ENCODE data around the gene CCDC61. TPM values are rescaled to one million over a fixed set of nuclear protein-coding genes. Genes with fewer than 3 reads are reported as not detected.

CCDC61 gene
- total RNA-seq, 1 experiment from 2014 or later = 16.9 TPM

GRCh38 chr19:46017095-46017429 lies 21.8 kb downstream of the CCDC61 start:
- H3K9me3 ChIP-seq (ENCODE audit: control insufficient read depth, low read depth, low read length) = no peaks in the 10 kb centered on the region
- 0 out of 3 replicates have a peak, but pooled peaks have one; percentile 1 for TF ChIP-seq CTCF (conservative IDR thresholded peaks at IDR 0.05)
- no peak overlapping the region for H2AFZ ChIP-seq (ENCODE audit: low read length)
- no peaks in the 10 kb centered on the region for H3K79me1 ChIP-seq (ENCODE audit: insufficient read depth, low read depth, low read length, poor library complexity, severe bottlenecking)
- no peak overlapping the region for H3K4me2 ChIP-seq (ENCODE audit: insufficient read depth, insufficient read length, low read length)
- no peak overlapping the region for H2BK12ac ChIP-seq (ENCODE audit: insufficient read length, low read depth, low read length)
- no peak overlapping the region for H4K5ac ChIP-seq (ENCODE audit: insufficient read length, low read depth, low read length)
- H2BK5ac ChIP-seq (ENCODE audit: insufficient read length, low read length) = no peak overlapping the region
- peak overlapping the region in 1 of 2 experiments; percentile 56; a peak in 2 of 5 replicates for H3K4me3 Mint-ChIP-seq
- no peaks in the 10 kb centered on the region for H3K79me2 ChIP-seq (ENCODE audit: insufficient read depth, low read length)
- H3K23ac ChIP-seq (ENCODE audit: insufficient read length, low read depth, low read length) = no peak overlapping the region
- H3K27ac ChIP-seq (ENCODE audit: insufficient read length, low read depth, low read length) = no peak overlapping the region
- no peak overlapping the region for H3K9ac ChIP-seq (ENCODE audit: extremely low read depth, insufficient read length, low read length)
- no peak overlapping the region for H3T11ph ChIP-seq (ENCODE audit: low read length)
- DNase-seq = no peak
- H3K18ac ChIP-seq (ENCODE audit: insufficient read length, low read depth, low read length) = no peak overlapping the region
- peaks cover 7% of the 10 kb centered on the region; the same call in 1 of the 2 replicates for H3K27me3 ChIP-seq (ENCODE audit: insufficient read depth, low read length)
- H3K27ac Mint-ChIP-seq = no peak overlapping the region
- no peak overlapping the region for H3K14ac ChIP-seq (ENCODE audit: insufficient read depth, low read length)
- no peaks in the 10 kb centered on the region for H4K20me1 ChIP-seq (ENCODE audit: control insufficient read depth, insufficient read depth, insufficient read length)
- peaks cover 17% of the 10 kb centered on the region for H3K23me2 ChIP-seq (ENCODE audit: insufficient read length, low read depth, low read length, poor library complexity, severe bottlenecking)
- H3K4me1 ChIP-seq (ENCODE audit: insufficient read depth, low read length) = no peaks in the 10 kb centered on the region
- no peak overlapping the region for H3K56ac ChIP-seq (ENCODE audit: insufficient read length, low read depth, low read length)
- no peak overlapping the region for H2BK20ac ChIP-seq (ENCODE audit: low read depth, low read length, poor library complexity, severe bottlenecking)
- no peak overlapping the region for H2BK15ac ChIP-seq (ENCODE audit: low read depth, low read length)
- H3K36me3 Mint-ChIP-seq (ENCODE audit: insufficient read depth in 1 of 3, low read depth in 3 of 3) = peaks cover 0 to 7% (median 2%) of the 10 kb centered on the region in 3 experiments; a peak in 4 of 7 replicates
- H3K4me1 Mint-ChIP-seq = peaks cover 22 to 32% of the 10 kb centered on the region in 2 experiments
- H4K8ac ChIP-seq (replicated peaks; ENCODE audit: insufficient read length, low read depth, low read length) = no peak overlapping the region
- no peak overlapping the region for H4K91ac ChIP-seq (ENCODE audit: insufficient read length, low read depth, low read length)
- no peak overlapping the region for H2BK120ac ChIP-seq (ENCODE audit: low read depth, low read length, poor library complexity, severe bottlenecking)
- peaks cover 25% of the 10 kb centered on the region for H3K27me3 Mint-ChIP-seq (ENCODE audit: low read depth)
- no peaks in the 10 kb centered on the region; a peak in 1 of 5 replicates for H3K9me3 Mint-ChIP-seq
- no CpG with 5 or more reads among the region's 7 CpGs for WGBS (ENCODE audit: extremely low coverage, insufficient read length, low lambda C conversion rate)
- H3K4ac ChIP-seq (ENCODE audit: low read depth, low read length) = no peak overlapping the region
- no peak overlapping the region for H2AK5ac ChIP-seq (ENCODE audit: insufficient read length, low read length)
